Stimulated activated CD4-positive, alpha-beta T cell treated with anti-CD3 and anti-CD28 coated beads, Interleukin-12 subunit alpha, Interleukin-12 subunit beta, amount 100 ng/mL, for 24 hours (primary cell): ENCODE results near the gene DPP8.
"Not testable (repeated sequence)": the region's sequence is repeated elsewhere in the genome, so short reads cannot be mapped to it uniquely, and the experiment has no call there.

Experiments used
- DNase-seq, 2 experiments: peaks; one replicate each; pipeline ENCODE4 v3.0.0-alpha.2; 2020; ENCODE audit warnings: low read depth in 2 of 2

Gene DPP8

DNA sequence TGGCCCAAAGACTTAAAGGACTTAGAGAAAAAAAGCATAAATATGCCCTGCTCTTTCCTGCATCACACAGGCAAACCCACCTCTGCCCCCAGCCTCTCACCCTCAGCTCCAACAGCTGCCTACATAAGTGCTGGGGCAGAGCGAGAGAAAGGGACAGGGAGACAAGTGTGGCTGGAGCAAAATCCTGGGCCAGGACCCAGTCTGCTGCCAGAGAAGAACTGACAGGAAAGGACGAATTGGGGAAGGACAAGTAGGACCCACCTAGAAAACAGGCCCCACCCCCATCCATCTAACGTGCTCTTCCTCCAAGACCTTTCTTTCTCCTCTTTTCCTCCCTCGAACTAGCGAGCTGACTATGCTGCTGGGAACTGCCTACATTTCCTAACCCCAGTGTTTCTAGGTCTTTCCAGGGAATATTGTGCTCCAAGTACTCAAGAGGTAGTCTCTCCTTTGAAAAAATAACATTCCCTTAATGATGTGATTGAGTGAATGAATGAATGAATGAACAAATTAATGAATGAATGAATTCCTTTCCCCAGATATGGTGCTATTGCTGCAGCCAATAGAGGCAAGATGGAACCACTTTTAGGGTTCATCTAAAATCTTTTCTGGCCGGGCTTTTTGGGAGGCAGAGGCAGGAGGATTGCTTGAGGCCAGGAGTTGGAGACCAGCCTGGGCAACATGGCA, 113.2 kb downstream of the DPP8 start:
- DNase-seq = no peak

DNA sequence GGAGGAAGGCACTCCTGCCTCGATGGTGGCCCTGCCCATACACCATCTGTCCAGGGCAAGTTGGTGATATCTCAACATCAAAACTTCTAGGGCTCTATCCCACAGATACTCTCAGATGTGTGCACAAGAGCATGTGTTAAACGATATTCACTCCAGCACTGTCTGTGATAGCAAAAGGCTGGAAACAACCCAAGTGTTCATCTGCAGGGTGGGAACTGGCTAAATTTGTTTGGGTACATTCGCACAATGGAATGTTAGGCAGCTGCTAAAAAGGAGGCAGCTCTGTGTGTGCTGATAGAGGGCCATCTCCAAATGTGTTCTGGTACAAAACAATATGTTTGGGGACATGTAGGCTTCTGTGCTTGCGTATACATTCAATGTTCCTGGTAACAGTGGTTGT, 114.5 kb downstream of the DPP8 start:
- no peak for DNase-seq

DNA sequence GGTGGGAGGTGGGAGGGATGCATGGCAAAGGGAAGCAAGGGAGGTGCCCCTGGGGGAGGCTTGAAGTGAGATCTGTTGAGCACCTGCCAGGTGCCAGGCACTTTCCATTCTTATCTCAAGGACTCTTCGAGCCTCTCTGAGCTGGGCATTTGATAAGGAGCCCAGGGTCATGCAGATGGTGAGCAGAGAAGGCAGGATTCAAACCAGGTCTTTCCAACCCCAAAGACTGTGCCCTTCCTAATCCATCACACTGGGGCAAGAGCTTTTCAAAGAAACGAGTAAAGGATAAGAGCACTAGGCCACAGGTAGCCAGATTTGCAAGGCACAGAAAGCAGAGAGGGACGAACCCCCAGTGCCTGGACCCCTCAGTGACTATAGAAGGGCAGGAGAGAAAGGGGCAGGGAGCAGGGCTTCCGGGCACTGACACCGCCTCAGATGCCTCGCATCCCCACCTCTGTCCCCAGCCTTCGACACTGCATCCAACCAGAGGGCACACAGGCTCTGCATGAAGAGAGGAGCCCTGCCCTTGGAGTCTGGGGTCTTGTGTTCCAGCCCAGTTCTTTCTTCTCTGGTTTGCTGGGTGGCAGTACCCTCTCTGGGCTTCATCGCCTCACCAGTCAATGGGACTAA, 115.8 kb downstream of the DPP8 start:
- no peak for DNase-seq

GRCh38 chr15:65400760-65401610, 116.5 kb downstream of the DPP8 start:
- DNase-seq = peak in 1 of 2 experiments; percentile 43

DNA sequence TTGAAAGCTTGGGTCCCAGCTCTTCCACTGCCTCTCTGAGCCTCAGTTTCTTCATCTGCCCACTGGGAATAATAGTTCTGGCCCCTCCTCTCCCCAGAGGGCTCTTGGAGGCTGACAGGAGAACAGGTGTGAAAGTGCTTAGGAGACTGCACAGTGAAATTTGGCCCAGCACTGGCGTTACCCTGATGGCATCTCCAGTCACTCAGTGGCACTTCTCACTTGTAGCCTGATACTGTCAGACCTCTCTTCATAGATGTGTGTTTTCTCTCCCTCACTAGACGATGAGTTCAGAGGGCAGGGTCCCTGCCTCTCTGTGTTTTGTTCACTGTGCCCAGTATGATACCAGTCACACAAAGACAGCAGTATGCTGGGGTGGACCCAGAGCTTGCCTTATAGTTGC, 117.5 kb downstream of the DPP8 start:
- DNase-seq = no peak

DNA sequence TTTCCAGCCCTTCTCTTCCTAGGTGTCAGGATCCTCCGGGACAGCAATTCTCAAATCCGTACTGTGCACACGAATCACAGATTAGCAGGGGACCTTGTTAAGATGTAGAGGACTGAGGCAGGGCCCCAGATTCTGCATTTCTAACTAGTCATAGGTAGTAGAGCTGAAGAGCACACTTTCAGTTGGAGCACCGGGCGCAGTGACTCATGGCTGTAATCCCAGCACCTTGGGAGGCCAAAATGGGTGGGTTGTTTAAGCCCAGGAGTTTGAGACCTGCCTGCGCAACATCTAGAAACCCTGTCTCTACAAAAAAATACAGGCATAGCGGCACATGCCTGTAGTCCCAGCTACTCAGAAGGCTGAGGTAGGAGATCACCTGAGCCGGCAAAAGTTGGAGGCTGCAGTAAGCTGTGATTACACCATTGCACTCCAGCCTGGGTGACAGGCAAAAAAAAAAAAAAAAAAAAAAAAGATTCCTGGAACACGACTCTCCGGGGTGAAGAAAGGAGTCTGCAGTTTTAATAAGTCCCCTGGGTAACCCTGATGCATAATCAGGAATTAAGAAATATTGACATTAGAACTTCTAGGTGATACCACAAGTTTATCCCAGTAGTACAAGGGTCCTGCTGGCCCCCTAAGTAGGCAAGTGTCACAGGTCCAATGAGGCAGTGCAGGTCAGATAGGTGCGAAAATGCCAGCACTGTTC, 118.3 kb downstream of the DPP8 start:
- DNase-seq = no peak

- DNase-seq = not testable (repeated sequence)
Measured at GRCh38 chr15:65398486-65398885, 119.0 kb downstream of the DPP8 start.

- no peak for DNase-seq
Measured at GRCh38 chr15:65396965-65397317, 120.5 kb downstream of the DPP8 start.

GRCh38 chr15:65396283-65396964, 121.1 kb downstream of the DPP8 start:
- no peak for DNase-seq

- no peak for DNase-seq
Measured at GRCh38 chr15:65395567-65396202, 121.8 kb downstream of the DPP8 start.

- no peak for DNase-seq
Measured at GRCh38 chr15:65394936-65395335, 122.6 kb downstream of the DPP8 start.

- DNase-seq = no peak
Measured at GRCh38 chr15:65394280-65394789, 123.2 kb downstream of the DPP8 start.

DNA sequence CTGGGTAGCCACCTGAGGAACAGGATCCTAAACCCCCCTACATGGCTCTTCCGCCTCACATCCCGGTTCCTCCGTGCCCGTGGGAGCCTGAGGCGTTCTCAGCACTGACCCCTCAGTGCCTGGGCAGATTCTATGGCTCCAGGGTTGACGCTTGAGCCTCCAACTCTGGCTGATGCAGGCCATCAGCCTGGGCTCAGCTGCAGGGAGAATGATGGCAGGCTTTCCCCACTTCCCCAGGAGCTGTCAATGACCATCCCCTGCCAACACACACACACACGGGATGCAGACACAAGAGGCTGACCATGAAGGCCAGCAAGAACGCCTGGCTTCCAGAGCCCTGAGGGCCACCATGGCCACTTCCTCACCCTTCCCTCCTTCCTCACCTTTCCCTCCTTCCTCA, 123.9 kb downstream of the DPP8 start:
- DNase-seq = no peak

GRCh38 chr15:65393091-65393490, 124.4 kb downstream of the DPP8 start:
- no peak for DNase-seq
